Head of caudate nucleus (tissue), 42 donors: ENCODE data around the gene GAA.

Experiments
- DNase-seq, 42 donors: peaks; one replicate each; pipeline versions ENCODE4 v3.0.0 to v3.0.0-alpha.2; 2020 to 2021; ENCODE audit warnings: mixed read lengths in 7 of 42
- intact Hi-C: fragments of 100-400 bp; cut with DNase I; formaldehyde crosslinking; loops from one replicate; pipeline ENCODE4 v1.15.0; 2022

GAA gene

GRCh38 chr17:80125656-80126448 lies 24.5 kb downstream of the GAA start:
- DNase-seq = peak in 1 of 42 donors; percentile 12
- intact Hi-C loops = no loop called here

- intact Hi-C loops = no loop called here
- no peak for DNase-seq
These were observed 25.0 kb downstream of the GAA start for GRCh38 chr17:80126449-80126715.

GRCh38 chr17:80129006-80129565 lies 27.7 kb downstream of the GAA start:
- no peak for DNase-seq
- intact Hi-C loops = no loop called here

GRCh38 chr17:80130992-80131391 lies 29.6 kb downstream of the GAA start:
- intact Hi-C loops = no loop called here
- DNase-seq = no peak

GRCh38 chr17:80132906-80133625 lies 31.7 kb downstream of the GAA start:
- intact Hi-C loops = no loop called here
- peak in 1 of 42 donors; percentile 26 for DNase-seq

- DNase-seq = peak in 2 of 42 donors; percentile 14 to 23
- intact Hi-C loops = no loop called here
These were observed 32.2 kb downstream of the GAA start for GRCh38 chr17:80133626-80133970.

GRCh38 chr17:80137131-80137530 lies 35.8 kb downstream of the GAA start:
- intact Hi-C loops = no loop called here
- no peak for DNase-seq

GRCh38 chr17:80138856-80139426 lies 37.6 kb downstream of the GAA start:
- no peak for DNase-seq

GRCh38 chr17:80141463-80142165 lies 40.2 kb downstream of the GAA start:
- no peak for DNase-seq
- intact Hi-C loops = loop anchor here (10.0 kb wide), 1 partner anchor 123 kb away; the partner anchor contains the start of gene RNF213

More at GRCh38 chr17:80138856-80139426, 37.6 kb downstream of the GAA start:
- intact Hi-C loops = no loop called here

GRCh38 chr17:80142929-80143328 lies 41.5 kb downstream of the GAA start:
- intact Hi-C loops = loop anchor here (10.0 kb wide), 1 partner anchor 122 kb away; the partner anchor contains the start of gene RNF213
- no peak for DNase-seq

GRCh38 chr17:80145076-80146075 lies 44.0 kb downstream of the GAA start:
- DNase-seq = peak in 1 of 42 donors; percentile 3
- intact Hi-C loops = loop anchor here (2.0 to 10.0 kb wide), 3 partner anchors 45 to 119 kb away; partner anchors contain the start of genes GAA, RNF213, SGSH and SLC26A11

GRCh38 chr17:80146121-80147034 lies 45.0 kb downstream of the GAA start:
- peak in 11 of 42 donors; percentile 8 to 41 (median 22) for DNase-seq
- intact Hi-C loops = loop anchor here (2.0 to 10.0 kb wide), 3 partner anchors 46 to 118 kb away; partner anchors contain the start of genes GAA, RNF213, SGSH and SLC26A11

GRCh38 chr17:80147035-80147822 lies 45.8 kb downstream of the GAA start, which contains the start of gene EIF4A3:
EIF4A3 (minus strand) TSS chr17:80147128; CDS start chr17:80146961, 167 bp downstream.
- intact Hi-C loops = loop anchor here (2.0 to 10.0 kb wide), 3 partner anchors 46 to 118 kb away; partner anchors contain the start of genes GAA, RNF213, SGSH and SLC26A11

GRCh38 chr17:80151333-80151732 lies 50.0 kb downstream of the GAA start:
- peak in 8 of 42 donors; percentile 8 to 64 (median 33) for DNase-seq
- intact Hi-C loops = no loop called here

More at GRCh38 chr17:80147035-80147822, 45.8 kb downstream of the GAA start, which contains the start of gene EIF4A3:
- peak; percentile 93 to 99 (median 98) for DNase-seq

GRCh38 chr17:80152081-80152702 lies 50.8 kb downstream of the GAA start:
- no peak for DNase-seq
- intact Hi-C loops = no loop called here
